ENCODE data around the gene ENO2.
"Not testable (repeated sequence)": the region's sequence is repeated elsewhere in the genome, so short reads cannot be mapped to it uniquely, and the experiment has no call there.

Gene ENO2

DNA sequence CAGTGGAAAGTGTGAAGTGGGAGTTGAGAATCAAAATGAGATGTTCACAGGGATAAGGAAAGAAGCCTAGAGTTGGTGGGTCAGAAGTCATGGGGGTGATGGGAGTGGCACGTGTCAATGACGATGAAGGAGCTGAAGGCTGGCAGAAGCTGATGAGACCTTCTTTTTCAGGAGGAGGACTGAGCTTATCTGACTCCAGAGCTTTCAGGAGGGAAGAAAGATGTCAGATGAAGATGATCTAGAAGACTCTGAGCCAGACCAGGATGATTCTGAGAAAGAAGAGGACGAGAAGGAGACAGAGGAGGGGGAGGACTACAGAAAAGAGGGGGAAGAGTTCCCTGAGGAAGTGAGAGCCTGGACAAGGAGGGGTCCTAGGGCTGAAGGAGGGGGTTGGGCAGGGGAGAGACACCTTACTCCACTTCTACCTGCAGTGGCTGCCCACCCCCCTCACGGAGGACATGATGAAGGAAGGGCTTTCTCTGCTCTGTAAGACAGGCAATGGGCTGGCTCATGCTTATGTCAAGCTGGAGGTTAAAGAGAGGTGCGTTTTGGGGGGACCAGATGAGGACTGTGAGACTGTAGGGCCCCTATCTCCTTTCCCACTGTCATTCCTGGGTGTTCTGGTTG, 8.9 kb upstream of the ENO2 start:
- peak overlapping the region; percentile 75; the same call in 1 of the 2 replicates for H3K9ac ChIP-seq (ENCODE audit: low read length)
- no peaks in the 10 kb centered on the region for H3K9me2 ChIP-seq (replicated peaks; ENCODE audit: insufficient read depth, low read length)
- no peaks in the 10 kb centered on the region for H3K36me3 ChIP-seq (replicated peaks; ENCODE audit: insufficient read depth, low read length)
- peak overlapping the region; percentile 76 for H3K4me3 ChIP-seq (ENCODE audit: low read length)
- peaks cover 11% of the 10 kb centered on the region for H3K4me1 ChIP-seq (ENCODE audit: low read length)
- H3K27me3 ChIP-seq (replicated peaks; ENCODE audit: insufficient read depth, low read length), result no peaks in the 10 kb centered on the region
- no peak for DNase-seq
- peak overlapping the region; percentile 71; the same call in 1 of the 2 replicates for H2AFZ ChIP-seq (ENCODE audit: low read length)
- no peak for TF ChIP-seq EZH2phosphoT487 (IDR thresholded peaks at IDR 0.05; ENCODE audit: low read length)
- no peak for TF ChIP-seq EZH2 (optimal IDR thresholded peaks at IDR 0.05; ENCODE audit: low read depth, low read length)
- H3K27ac ChIP-seq (ENCODE audit: low read length), result no peak overlapping the region; the same call in 1 of the 2 replicates
- H3K9me3 ChIP-seq (replicated peaks; ENCODE audit: insufficient read depth, low read length), result no peaks in the 10 kb centered on the region
- peak overlapping the region; percentile 83 for H3K4me2 ChIP-seq (ENCODE audit: low read depth, low read length)
- no peaks in the 10 kb centered on the region for H3F3A ChIP-seq (ENCODE audit: insufficient read depth, low read length)
- H4K20me1 ChIP-seq (ENCODE audit: insufficient read depth, low read length), result no peaks in the 10 kb centered on the region
- H3K79me2 ChIP-seq (ENCODE audit: low read length), result no peaks in the 10 kb centered on the region

GRCh38 chr12:6908141-6908540, 6.2 kb upstream of the ENO2 start:
- not testable (repeated sequence) for H3K4me3 ChIP-seq (ENCODE audit: low read length); H3K9me2 ChIP-seq (replicated peaks; ENCODE audit: insufficient read depth, low read length); DNase-seq; H2AFZ ChIP-seq (ENCODE audit: low read length); H3K36me3 ChIP-seq (replicated peaks; ENCODE audit: insufficient read depth, low read length); H3K9me3 ChIP-seq (replicated peaks; ENCODE audit: insufficient read depth, low read length); H4K20me1 ChIP-seq (ENCODE audit: insufficient read depth, low read length); H3K4me2 ChIP-seq (ENCODE audit: low read depth, low read length); H3K27me3 ChIP-seq (replicated peaks; ENCODE audit: insufficient read depth, low read length); H3K27ac ChIP-seq (ENCODE audit: low read length); H3F3A ChIP-seq (ENCODE audit: insufficient read depth, low read length); H3K9ac ChIP-seq (ENCODE audit: low read length); H3K79me2 ChIP-seq (ENCODE audit: low read length)
- H3K4me1 ChIP-seq (ENCODE audit: low read length), result peaks cover 11% of the 10 kb centered on the region

DNA sequence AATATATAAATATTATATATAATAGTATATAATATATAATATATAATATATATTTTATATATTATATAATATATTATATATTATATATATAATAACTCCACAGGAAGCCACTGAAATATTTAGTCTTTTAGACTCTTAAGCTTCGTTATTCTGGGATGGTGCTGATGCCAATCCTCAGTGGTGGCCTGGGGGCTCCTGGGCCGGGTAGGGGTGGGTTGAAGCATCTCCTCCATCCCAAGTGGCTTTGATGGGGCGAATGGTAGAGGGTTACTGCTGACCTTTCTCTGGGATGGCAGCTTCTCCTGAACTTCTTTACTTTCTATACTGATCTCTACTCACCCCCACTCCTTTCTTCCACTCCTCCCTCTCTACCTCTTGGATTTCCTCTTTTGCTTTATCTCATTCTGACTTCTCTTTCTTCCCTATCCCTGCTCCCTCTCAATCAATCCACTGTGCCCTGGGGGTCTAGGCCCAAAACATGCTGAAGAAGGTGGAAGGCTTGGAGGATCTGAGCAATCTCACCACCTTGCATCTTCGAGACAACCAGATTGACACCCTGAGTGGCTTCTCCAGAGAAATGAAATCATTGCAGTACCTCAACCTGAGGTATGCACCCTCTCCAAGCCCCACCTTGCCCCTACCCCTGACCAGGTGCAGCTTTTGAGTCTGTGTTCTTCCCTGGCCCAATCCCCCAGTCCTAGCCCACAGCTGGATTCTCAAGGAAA, 4.8 kb upstream of the ENO2 start:
- no peak overlapping the region for H3K4me3 ChIP-seq (ENCODE audit: low read length)
- H4K20me1 ChIP-seq (ENCODE audit: insufficient read depth, low read length), result no peaks in the 10 kb centered on the region
- TF ChIP-seq EZH2 (optimal IDR thresholded peaks at IDR 0.05; ENCODE audit: low read depth, low read length) (no peak), EZH2phosphoT487 (IDR thresholded peaks at IDR 0.05; ENCODE audit: low read length) (no peak), CTCF (IDR thresholded peaks at IDR 0.05; ENCODE audit: low read length) (no peak)
- no peak overlapping the region for H3K9ac ChIP-seq (ENCODE audit: low read length)
- H3K4me2 ChIP-seq (ENCODE audit: low read depth, low read length), result no peak overlapping the region
- H3K9me3 ChIP-seq (replicated peaks; ENCODE audit: insufficient read depth, low read length), result no peaks in the 10 kb centered on the region
- no peaks in the 10 kb centered on the region for H3K4me1 ChIP-seq (ENCODE audit: low read length)
- no peaks in the 10 kb centered on the region for H3K36me3 ChIP-seq (replicated peaks; ENCODE audit: insufficient read depth, low read length)
- H2AFZ ChIP-seq (ENCODE audit: low read length), result no peak overlapping the region
- no peaks in the 10 kb centered on the region for H3K27me3 ChIP-seq (replicated peaks; ENCODE audit: insufficient read depth, low read length)
- H3F3A ChIP-seq (ENCODE audit: insufficient read depth, low read length), result no peaks in the 10 kb centered on the region
- peaks cover 10% of the 10 kb centered on the region for H3K79me2 ChIP-seq (ENCODE audit: low read length)
- no peak for DNase-seq
- no peaks in the 10 kb centered on the region for H3K9me2 ChIP-seq (replicated peaks; ENCODE audit: insufficient read depth, low read length)
- no peak overlapping the region for H3K27ac ChIP-seq (ENCODE audit: low read length)

- Histone ChIP-seq H3K27ac (ENCODE audit: low read length) (no peak overlapping the region), H2AFZ (ENCODE audit: low read length) (no peak overlapping the region), H3K36me3 (replicated peaks; ENCODE audit: insufficient read depth, low read length) (peaks cover 10% of the 10 kb centered on the region; the same call in 1 of the 2 replicates), H3K4me1 (ENCODE audit: low read length) (peaks cover 16% of the 10 kb centered on the region), H3K79me2 (ENCODE audit: low read length) (peaks cover 37% of the 10 kb centered on the region), H4K20me1 (ENCODE audit: insufficient read depth, low read length) (no peaks in the 10 kb centered on the region), H3F3A (ENCODE audit: insufficient read depth, low read length) (peaks cover 13% of the 10 kb centered on the region), H3K27me3 (replicated peaks; ENCODE audit: insufficient read depth, low read length) (no peaks in the 10 kb centered on the region), H3K9me3 (replicated peaks; ENCODE audit: insufficient read depth, low read length) (no peaks in the 10 kb centered on the region), H3K4me3 (ENCODE audit: low read length) (no peak overlapping the region), H3K9ac (ENCODE audit: low read length) (no peak overlapping the region), H3K9me2 (replicated peaks; ENCODE audit: insufficient read depth, low read length) (no peaks in the 10 kb centered on the region), H3K4me2 (ENCODE audit: low read depth, low read length) (no peak overlapping the region)
- DNase-seq, result no peak
- TF ChIP-seq EZH2 (optimal IDR thresholded peaks at IDR 0.05; ENCODE audit: low read depth, low read length) (no peak), EZH2phosphoT487 (IDR thresholded peaks at IDR 0.05; ENCODE audit: low read length) (no peak), CTCF (IDR thresholded peaks at IDR 0.05; ENCODE audit: low read length) (no peak)
Observed at GRCh38 chr12:6912164-6912935, 2.0 kb upstream of the ENO2 start.

Measured in MM.1S (cell line).